T-helper 1 cell treated with Interleukin-12 subunit alpha and Interleukin-12 subunit beta and Interleukin-4 antibody, amounts not matched to agents 30 μg/mL and 1 μg/mL, for 36 hours (primary cell): ENCODE results near the gene SLC39A3.

Source experiments
- H3K27ac Mint-ChIP-seq: one replicate; pipeline ENCODE4 v1.8.0; 2021; ENCODE audit warnings: mild to moderate bottlenecking, mixed read lengths
- H3K27me3 Mint-ChIP-seq: one replicate; pipeline ENCODE4 v1.8.0; 2021; ENCODE audit warnings: low read depth, mixed read lengths
- H3K36me3 Mint-ChIP-seq: one replicate; pipeline ENCODE4 v1.8.0; 2021; ENCODE audit warnings: low read depth, mixed read lengths
- H3K4me1 Mint-ChIP-seq: one replicate; pipeline ENCODE4 v1.8.0; 2021; ENCODE audit warnings: low read depth, mixed read lengths
- H3K4me3 Mint-ChIP-seq: one replicate; pipeline ENCODE4 v1.8.0; 2021; ENCODE audit warnings: mild to moderate bottlenecking, moderate library complexity, mixed read lengths
- H3K9me3 Mint-ChIP-seq: one replicate; pipeline ENCODE4 v1.8.0; 2021; ENCODE audit warnings: mixed read lengths

Gene SLC39A3, protein sequence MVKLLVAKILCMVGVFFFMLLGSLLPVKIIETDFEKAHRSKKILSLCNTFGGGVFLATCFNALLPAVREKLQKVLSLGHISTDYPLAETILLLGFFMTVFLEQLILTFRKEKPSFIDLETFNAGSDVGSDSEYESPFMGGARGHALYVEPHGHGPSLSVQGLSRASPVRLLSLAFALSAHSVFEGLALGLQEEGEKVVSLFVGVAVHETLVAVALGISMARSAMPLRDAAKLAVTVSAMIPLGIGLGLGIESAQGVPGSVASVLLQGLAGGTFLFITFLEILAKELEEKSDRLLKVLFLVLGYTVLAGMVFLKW

DNA sequence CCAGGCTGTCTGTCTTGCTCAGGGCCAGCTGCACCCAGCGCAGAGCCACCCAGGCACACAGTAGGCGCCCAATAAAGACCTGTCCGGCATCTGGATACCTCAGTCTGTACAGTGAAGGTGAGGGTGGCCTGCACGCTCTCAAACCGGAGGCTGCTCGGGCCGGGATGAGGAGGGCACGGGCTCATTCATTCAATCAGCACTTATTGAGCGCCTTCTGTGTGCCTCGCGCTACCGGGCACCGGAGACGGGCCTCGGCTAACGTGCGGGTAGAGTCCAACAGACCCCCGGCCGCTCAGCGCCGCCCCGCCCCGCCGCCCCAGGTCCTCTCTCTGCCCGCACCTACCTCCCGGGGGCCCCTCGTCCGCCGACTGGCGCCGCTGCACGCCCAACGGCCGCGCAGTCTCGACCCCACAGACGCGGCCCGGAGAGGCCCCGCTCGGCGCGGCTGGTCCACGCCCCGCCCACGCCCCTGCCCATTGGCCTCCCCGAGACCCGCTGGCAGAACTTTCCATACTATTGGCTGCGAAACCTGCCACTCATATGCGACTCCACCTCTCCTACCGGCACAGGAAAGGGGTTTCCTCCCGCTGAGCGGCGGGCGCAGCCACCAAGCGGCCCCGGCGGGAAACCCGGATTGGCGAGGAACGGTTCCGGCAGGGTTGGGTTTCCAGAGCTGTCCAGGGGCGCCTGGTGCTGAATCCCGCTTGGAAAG, at the start of gene SLC39A3:
TSS of gene SLC39A3 (minus strand) at position 416 of the 712 bp plus-strand sequence. CDS start 2,760 bp downstream, outside the sequence.
- Mint-ChIP-seq H3K4me3 (peak within 1 kb of the TSS; percentile 86), H3K36me3 (peaks cover 14% of the 10 kb centered on the region), H3K27me3 (peaks cover 10% of the 10 kb centered on the region), H3K9me3 (no peaks in the 10 kb centered on the region), H3K27ac (peak within 1 kb of the TSS; percentile 62), H3K4me1 (peaks cover 12% of the 10 kb centered on the region)

DNA sequence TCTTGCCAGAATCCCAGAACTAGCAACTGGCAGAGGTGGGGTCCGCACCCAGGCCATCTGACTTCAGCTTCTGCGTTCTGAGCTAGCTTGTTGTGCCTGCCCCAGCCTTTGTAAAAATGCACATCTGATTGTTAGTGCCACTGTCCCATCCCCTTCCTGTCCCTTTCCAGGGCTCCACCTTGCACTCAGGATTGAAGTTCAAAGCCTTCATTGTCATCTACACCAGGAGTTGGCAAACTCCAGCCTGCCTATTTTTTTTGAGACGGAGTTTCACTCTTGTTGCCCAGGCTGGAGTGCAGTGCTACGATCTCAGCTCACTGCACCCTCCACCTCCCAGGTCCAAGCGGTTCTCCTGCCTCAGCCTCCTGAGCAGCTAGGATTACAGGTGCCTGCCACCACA, 48.4 kb upstream of the SLC39A3 start:
- Mint-ChIP-seq H3K4me1 (peaks cover 21% of the 10 kb centered on the region), H3K4me3 (no peak overlapping the region)

DNA sequence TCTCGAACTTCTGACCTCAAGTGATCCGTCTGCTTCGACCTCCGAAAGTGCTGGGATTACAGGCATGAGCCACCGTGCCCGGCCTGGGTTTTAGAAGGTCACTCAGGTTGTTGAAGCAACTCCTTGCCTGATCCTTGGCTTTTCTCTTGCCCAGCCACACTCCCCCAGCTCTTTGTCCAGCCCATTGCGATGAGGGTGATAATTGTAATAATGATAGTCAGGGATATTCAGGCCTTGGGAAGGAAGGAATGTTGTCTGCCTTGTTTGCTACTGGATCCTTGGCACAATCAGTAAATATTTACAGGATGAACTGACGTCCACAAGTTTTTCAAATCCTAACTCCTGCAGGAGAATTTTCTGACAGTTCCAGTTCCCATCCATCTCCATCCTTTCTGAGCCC, 47.3 kb upstream of the SLC39A3 start:
- no peaks in the 10 kb centered on the region for H3K27me3 Mint-ChIP-seq
- H3K9me3 Mint-ChIP-seq: no peaks in the 10 kb centered on the region
- no peak overlapping the region for H3K27ac Mint-ChIP-seq
- H3K36me3 Mint-ChIP-seq: peaks cover 7% of the 10 kb centered on the region
- peak overlapping the region; percentile 60 for H3K4me3 Mint-ChIP-seq
- peaks cover 25% of the 10 kb centered on the region for H3K4me1 Mint-ChIP-seq

More for the DNA sequence above, 48.4 kb upstream of the SLC39A3 start:
- H3K9me3 Mint-ChIP-seq: no peaks in the 10 kb centered on the region
- no peak overlapping the region for H3K27ac Mint-ChIP-seq
- peaks cover 10% of the 10 kb centered on the region for H3K36me3 Mint-ChIP-seq
- no peaks in the 10 kb centered on the region for H3K27me3 Mint-ChIP-seq

DNA sequence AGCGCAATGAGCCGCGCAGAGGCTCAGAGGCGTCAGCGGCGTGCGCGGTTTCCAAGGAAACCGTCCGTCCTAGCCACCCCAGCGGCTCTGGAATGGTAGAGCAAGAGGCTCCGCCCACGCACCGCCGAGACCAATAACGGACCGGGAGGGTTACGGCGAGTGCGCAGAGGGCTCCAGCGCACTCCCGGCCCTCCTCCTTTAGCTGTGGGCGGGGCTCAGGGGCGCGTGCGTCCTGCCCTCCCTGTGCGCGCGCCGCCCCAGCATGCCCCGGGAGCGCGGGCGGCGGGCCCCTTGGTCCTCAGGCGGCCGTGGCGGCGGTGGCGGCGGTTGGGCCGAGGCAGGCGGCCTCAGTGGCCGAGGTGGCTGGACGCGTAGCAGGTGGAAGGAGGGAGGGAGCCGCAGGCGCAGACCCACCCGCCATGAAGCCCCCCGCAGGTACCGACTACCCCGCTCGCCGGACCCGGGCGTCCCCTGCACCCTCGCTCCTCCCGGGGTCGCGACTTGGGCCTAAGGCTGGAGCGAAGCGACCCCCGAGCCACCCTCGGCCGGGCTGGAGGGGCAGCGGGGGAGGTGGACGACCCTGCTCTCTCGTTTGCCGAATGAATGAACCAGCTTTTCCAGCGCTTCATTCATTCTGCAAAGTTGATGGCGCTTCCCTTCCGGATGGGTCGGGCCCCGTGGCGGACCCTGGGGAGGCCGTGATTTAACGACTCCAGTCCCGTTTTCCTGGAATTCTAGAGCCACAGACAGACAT, 45.6 kb upstream of the SLC39A3 start, which contains the start of gene THOP1:
TSS of gene THOP1 (plus strand) at position 260 of the 754 bp plus-strand sequence. CDS start at position 420, 160 bp downstream.
- Mint-ChIP-seq H3K27me3 (no peaks in the 10 kb centered on the region), H3K9me3 (no peaks in the 10 kb centered on the region), H3K36me3 (peaks cover 7% of the 10 kb centered on the region), H3K4me3 (peak within 1 kb of the TSS; percentile 98), H3K4me1 (peaks cover 35% of the 10 kb centered on the region), H3K27ac (peak within 1 kb of the TSS; percentile 85)

DNA sequence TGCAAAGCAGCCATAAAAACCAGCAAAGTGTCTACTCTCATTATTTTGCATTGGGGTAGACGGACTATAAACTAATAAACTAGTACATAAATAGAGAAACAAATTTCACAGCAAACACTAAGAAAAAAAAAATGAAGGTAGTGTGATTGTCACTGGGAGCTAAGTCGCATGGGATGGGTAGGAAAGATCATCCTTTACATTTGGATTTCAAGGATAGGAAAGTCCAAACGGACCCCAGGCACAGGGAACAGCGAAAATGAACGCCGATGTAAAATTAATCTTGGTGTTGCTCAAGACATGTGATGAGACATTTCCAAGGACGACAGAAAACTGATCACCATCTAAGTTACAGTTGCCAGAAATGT, 43.9 kb upstream of the SLC39A3 start:
- Mint-ChIP-seq H3K27ac (peak overlapping the region; percentile 91), H3K27me3 (no peaks in the 10 kb centered on the region), H3K4me3 (peak overlapping the region; percentile 92), H3K4me1 (peaks cover 38% of the 10 kb centered on the region), H3K9me3 (no peaks in the 10 kb centered on the region), H3K36me3 (peaks cover 8% of the 10 kb centered on the region)

DNA sequence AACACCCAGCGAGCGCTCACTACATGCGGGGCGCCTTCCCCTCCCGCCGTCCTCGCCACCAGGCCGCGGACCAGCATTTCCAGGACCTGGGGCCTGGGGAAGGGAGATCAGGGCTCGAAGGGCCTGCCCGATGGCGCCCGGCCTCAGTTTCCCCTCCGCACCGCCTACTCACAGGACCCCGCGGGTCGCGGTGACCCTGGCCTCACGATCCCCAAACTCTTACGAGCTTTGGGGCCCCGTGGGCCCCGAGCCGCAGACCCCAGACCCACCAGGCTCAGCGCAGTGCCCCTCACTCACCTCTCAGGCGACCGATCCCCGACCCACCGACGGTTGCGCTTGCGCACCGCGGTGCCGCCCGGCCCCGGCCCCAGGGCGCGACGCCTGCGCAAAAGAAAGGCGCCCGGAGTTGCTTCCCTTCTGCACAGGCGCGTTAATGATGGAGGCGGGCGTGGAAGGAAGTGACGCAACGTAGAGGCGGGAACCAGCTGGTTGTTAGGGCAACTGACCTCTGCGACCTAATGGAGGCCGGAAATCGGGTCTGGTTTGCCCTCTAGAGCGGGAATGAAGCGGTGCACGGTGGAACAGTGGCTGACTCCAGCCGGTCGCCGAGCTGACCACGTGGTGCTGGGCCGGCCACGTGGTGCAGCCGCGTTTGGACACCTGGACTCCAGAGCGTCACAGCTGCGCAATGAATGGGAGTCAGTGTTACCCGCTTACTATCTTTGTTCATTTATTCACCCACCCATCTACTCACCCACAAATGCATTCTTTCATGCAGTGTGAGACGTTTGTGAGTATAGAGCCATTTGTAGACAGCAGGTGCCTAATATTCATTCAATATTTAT, 43.3 kb upstream of the SLC39A3 start, which contains the start of gene SGTA:
TSS of gene SGTA (minus strand) at position 338 of the 845 bp plus-strand sequence. CDS start 14,205 bp downstream, outside the sequence.
- peaks cover 38% of the 10 kb centered on the region for H3K4me1 Mint-ChIP-seq
- H3K36me3 Mint-ChIP-seq: peaks cover 10% of the 10 kb centered on the region
- H3K27me3 Mint-ChIP-seq: no peaks in the 10 kb centered on the region
- H3K27ac Mint-ChIP-seq: peak within 1 kb of the TSS; percentile 91
- H3K9me3 Mint-ChIP-seq: no peaks in the 10 kb centered on the region
- peak within 1 kb of the TSS; percentile 92 for H3K4me3 Mint-ChIP-seq

DNA sequence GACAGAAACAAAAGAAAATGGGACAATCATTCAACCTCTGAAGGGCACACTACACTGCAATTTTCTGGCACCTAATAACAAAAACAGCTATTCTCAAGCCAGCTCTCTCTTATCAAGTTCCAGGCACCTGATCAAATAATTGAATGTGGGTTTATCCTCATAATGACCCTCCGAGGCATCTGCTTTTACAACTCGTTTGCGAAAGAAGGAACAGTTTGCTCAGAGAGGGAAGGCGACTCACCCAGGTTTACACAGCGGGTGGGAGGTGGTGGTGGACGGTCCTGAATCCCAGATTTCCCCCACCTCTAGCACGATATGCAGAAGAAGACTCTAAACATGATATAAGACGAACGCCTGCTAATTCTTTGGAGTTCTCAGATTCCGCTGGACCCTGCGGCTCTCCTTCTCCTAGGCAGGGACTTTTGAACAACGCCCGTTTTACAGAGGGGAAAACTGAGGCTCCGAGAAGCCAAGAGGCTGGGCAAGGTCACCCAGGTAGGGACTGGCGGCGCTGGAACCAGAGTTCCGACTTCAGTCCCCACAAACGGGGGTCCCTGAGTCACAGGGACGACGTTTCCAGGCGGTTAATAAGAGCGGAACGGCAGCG, 42.6 kb upstream of the SLC39A3 start:
- Mint-ChIP-seq H3K4me1 (peaks cover 37% of the 10 kb centered on the region), H3K36me3 (peaks cover 9% of the 10 kb centered on the region)

DNA sequence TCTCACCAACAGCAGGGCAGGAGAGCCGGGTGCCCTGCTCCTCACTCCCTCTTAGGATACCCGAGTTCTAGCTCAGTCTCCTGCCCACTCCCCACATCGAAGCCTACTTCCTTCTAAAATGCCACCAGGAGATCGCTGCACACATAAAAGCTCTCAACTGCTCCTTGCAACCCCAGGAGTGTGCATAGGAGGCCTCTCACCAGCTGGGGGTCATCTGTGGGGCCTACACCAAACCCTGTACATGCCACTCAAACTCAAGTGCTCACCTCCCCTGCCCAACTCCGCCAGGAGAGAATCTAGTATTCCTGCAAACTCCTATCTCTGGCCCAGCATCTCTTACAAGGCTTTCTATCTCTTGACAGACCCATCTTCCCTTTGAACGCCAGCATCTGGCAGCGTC, 40.5 kb upstream of the SLC39A3 start:
- H3K4me1 Mint-ChIP-seq: peaks cover 41% of the 10 kb centered on the region
- H3K27me3 Mint-ChIP-seq: no peaks in the 10 kb centered on the region
- H3K4me3 Mint-ChIP-seq: no peak overlapping the region
- no peak overlapping the region for H3K27ac Mint-ChIP-seq
- H3K9me3 Mint-ChIP-seq: no peaks in the 10 kb centered on the region
- H3K36me3 Mint-ChIP-seq: peaks cover 7% of the 10 kb centered on the region

More for the DNA sequence above, 42.6 kb upstream of the SLC39A3 start:
- H3K9me3 Mint-ChIP-seq: no peaks in the 10 kb centered on the region
- H3K4me3 Mint-ChIP-seq: peak overlapping the region; percentile 92
- H3K27me3 Mint-ChIP-seq: no peaks in the 10 kb centered on the region
- H3K27ac Mint-ChIP-seq: peak overlapping the region; percentile 91

DNA sequence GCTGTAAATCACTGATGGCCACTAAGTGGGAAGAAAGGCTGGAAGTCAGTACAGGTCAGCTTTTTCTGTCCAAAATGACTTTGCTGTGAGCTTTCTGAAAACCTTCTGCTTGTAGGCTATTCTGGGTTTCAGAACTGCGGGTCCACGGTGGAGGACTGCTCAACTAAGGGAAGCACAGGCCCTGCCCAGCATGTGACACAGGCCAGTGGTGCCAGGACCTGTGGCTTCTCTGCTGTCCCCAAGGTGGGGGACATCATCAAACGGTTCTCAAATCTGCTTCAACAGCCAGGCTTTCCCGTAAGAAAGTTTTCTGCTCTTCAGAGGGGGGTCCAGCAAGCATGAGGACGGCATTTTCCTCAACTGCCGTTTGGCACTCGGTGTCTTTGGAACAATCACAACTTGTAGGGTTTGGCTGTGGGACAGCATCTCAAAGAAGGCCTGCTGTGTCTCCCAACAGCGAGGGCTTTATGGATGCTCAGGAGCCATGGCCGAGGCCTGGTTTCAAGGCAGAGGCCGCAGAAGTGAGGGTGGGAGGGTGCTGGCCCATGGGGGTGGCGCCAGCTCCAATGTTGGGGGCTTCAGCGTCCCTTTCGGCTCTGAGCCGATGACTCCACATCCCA, 39.4 kb upstream of the SLC39A3 start:
- Mint-ChIP-seq H3K9me3 (no peaks in the 10 kb centered on the region), H3K4me3 (no peak overlapping the region), H3K4me1 (peaks cover 40% of the 10 kb centered on the region), H3K27me3 (no peaks in the 10 kb centered on the region), H3K27ac (no peak overlapping the region), H3K36me3 (peaks cover 7% of the 10 kb centered on the region)

DNA sequence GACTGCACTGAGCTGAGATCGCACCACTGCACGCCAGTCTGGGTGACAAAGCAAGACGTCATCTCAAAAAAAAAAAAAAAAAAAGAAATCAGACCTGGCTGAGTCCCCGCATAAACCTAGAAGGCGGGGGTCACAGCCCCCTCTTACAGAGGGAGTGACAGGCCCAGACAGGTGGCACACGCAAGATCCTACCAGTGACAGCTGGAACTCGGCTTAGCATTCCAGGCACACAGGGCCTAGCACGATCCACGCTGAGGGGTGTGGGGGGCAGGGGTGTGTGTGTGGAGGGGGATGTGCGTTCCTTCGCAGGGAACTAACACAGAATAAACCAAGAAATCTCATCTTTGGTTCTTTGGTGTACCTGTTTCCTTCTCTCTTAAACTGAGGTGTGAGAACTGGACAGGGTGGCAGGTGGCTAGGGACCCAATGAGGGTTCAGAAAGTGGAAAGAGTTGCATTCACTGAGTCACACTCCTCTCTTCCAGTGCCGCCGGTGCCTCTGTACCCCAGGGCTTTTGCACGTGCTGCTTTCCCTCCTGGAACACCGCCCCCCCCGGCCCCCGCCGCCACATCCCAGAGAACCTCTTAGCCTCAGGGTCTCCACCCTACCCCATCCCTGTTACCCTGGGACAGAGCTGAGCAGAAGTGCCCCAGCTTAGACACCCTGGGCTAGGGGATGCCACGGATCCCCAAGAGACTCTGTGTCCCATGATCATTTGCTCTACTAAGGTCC, 38.3 kb upstream of the SLC39A3 start:
- Mint-ChIP-seq H3K9me3 (no peaks in the 10 kb centered on the region), H3K27ac (no peak overlapping the region), H3K4me1 (peaks cover 34% of the 10 kb centered on the region), H3K36me3 (peaks cover 7% of the 10 kb centered on the region), H3K27me3 (no peaks in the 10 kb centered on the region), H3K4me3 (no peak overlapping the region)

DNA sequence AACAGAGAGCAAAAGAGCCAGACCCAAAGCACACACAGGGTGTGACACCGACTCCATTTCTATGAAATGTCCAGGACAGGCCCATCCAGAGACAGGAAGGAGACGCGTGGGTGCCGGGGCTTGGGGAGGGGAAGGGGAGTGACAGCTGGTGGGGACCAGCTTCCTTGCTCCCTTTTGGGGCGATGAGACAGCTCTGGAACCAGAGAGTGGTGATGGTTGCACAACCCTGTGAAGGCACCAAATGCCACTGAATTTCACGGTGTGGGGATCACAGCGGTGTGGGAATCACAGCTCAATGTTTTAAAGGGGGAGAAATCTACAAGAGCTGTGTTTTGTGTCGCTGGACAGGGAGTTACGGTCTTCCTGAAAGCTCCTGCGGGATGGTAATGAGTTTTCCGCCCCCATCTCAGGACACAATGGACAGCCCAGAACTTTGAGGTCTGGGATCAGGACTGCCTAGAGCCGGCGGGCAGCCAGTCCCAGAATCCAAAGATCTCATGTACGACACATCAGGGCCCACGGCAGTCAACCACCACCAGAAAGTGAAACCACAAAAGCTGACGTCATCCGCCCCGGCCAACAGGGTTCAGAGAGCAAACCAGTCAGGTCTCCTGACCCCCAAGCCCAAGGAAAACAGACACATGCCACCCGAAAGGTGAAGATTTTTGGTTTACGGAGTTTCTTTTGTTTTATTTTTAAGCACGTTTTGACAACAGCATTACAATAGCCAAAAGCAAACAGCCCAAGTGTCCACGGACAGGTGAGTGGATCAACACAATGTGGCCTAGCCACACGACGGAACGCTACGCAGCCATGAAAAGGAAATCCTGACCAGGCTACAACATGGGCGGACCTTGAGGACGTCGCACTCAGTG, 36.0 kb upstream of the SLC39A3 start:
- Mint-ChIP-seq H3K4me1 (peaks cover 25% of the 10 kb centered on the region), H3K27ac (peak overlapping the region; percentile 93), H3K4me3 (peak overlapping the region; percentile 79), H3K27me3 (no peaks in the 10 kb centered on the region), H3K9me3 (no peaks in the 10 kb centered on the region), H3K36me3 (peaks cover 7% of the 10 kb centered on the region)
